GM10266 (cell line): Measurements from ENCODE around the gene NUP88.

ENCODE experiments used
- DNase-seq: peaks from one replicate; pipeline ENCODE4 v3.0.0; 2012; ENCODE audit errors: extremely low spot score
- TF ChIP-seq, protein P1 (sequence below): IDR thresholded peaks from 2 replicates; pipeline ENCODE4 v1.5.1; 2012; ENCODE audit warnings: mild to moderate bottlenecking, low read depth; ENCODE audit not compliant: control insufficient read depth, insufficient read depth; ENCODE audit errors: missing control alignments

NUP88 gene

DNA sequence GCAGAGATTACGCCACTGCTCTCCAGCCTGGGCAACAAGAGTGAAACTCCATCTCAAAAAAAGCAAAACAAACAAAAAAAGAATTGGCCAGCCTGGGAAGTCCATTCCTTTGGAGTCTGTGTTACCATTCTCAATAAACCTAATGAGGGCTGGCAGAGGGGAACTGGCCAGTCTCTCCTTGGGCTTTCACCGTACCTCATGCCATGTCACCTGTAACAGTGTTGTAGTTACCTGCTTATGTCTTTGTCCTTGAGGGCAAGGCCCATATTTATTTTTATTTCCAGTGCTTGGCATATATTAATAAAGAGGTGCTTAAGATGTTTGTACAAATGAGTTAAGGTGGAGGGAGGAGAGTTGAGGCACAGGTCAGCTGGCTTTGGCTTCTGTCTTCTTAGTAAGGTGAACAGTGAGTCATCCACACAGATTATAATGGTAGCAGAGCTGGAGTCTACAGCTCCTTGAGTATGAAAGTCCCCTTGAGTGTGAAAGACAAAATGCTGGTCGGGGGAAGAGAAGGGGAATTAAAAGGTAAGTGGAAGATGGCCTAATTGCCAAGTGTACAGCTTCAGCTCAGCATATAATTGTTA is 11.0 kb upstream of the NUP88 start:
- no peak for DNase-seq

DNA sequence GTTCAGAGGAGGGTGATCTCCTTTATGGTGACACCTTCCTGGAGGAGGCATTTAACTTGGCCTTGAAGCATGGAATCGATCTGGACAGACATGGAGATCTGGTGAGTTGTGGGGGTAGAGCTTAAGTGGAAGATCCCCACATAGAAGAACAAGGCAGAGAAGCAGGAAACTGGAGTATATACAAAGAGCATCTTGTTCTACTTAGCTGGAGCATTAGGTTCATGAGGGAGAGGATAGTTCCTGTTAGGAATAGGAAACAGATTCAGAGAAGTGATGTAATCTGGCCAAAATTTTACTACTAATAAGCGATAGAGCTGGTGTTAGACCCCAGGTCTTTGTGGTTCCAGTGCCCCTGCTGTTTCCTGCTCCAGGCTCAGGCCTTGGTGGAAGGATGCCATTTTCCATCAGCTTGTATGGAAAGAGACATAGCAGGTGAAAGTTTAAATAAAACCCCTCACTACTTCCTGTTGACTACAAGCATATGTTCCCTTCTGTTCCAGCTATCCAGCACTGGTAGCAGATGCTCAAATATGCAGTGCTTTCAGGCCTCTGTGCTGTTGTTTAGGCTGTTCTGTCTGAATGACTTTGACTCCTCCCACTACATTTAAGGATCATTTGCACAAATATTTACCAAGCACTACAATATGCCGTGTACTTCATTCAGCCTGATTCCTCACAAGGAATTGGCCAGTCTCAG is 9.9 kb upstream of the NUP88 start:
- TF ChIP-seq, protein P1, sequence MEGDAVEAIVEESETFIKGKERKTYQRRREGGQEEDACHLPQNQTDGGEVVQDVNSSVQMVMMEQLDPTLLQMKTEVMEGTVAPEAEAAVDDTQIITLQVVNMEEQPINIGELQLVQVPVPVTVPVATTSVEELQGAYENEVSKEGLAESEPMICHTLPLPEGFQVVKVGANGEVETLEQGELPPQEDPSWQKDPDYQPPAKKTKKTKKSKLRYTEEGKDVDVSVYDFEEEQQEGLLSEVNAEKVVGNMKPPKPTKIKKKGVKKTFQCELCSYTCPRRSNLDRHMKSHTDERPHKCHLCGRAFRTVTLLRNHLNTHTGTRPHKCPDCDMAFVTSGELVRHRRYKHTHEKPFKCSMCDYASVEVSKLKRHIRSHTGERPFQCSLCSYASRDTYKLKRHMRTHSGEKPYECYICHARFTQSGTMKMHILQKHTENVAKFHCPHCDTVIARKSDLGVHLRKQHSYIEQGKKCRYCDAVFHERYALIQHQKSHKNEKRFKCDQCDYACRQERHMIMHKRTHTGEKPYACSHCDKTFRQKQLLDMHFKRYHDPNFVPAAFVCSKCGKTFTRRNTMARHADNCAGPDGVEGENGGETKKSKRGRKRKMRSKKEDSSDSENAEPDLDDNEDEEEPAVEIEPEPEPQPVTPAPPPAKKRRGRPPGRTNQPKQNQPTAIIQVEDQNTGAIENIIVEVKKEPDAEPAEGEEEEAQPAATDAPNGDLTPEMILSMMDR = no peak
- no peak for DNase-seq

More for the DNA sequence above, 11.0 kb upstream of the NUP88 start:
- TF ChIP-seq, protein P1 = no peak

DNA sequence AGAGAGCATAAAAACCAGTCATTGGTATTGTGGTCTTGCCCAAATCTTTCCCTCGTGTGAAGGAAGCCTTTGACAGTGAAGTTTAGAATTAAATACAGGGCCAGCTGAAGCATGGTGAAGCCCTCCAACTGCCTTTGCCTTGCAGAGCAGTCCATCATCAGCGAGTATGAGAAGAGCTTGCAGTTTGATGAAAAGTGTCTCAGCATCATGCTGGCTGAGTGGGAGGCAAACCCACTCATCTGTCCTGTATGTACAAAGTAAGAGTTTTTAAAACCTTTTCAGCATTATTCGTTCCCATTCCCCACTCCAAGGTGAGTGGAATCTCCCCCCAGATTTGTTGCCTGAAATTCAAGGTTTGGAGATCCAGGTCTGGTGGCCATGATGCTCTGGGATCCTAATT is 6.4 kb upstream of the NUP88 start:
- DNase-seq = no peak
- TF ChIP-seq, protein P1 = no peak

DNA sequence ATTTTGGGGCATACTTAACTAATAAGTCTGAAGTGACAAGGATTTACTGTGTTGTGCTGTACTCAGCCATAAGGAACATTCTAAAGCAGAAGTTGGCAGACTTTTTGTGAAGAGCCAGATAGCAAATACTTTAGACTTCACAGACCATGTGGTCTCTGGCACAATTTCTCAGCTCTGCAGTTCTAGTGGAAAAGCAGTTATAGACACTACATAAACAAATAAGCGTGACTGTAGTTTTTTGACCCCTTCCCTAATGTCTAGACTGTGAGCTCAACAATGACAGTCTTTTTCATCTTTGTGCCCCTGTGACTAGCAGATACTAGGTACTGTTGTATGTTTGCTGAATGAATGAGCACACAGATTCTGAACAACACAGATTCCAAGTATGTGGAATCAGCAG is 5.4 kb upstream of the NUP88 start:
- DNase-seq = no peak
- TF ChIP-seq, protein P1 = no peak

DNA sequence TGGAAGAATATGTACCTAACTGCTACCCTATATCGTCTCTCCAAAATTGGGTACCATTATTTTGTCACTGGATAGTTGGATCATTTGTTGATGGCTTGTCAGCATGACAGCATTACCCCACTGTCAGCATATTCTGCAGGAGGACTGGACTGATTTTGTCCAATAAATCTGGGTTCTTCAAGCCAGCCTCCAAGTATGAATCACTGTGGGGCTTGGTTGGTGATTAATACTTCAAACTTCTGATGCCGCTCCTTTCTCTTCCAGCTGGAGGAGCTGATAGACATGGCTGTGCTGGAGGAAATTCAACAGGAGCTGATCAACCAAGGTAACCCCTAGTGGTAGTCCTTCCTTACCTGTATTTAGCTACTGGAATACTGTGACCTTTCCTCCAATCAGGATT is 3.0 kb upstream of the NUP88 start:
- no peak for DNase-seq
- TF ChIP-seq, protein P1 = no peak

DNA sequence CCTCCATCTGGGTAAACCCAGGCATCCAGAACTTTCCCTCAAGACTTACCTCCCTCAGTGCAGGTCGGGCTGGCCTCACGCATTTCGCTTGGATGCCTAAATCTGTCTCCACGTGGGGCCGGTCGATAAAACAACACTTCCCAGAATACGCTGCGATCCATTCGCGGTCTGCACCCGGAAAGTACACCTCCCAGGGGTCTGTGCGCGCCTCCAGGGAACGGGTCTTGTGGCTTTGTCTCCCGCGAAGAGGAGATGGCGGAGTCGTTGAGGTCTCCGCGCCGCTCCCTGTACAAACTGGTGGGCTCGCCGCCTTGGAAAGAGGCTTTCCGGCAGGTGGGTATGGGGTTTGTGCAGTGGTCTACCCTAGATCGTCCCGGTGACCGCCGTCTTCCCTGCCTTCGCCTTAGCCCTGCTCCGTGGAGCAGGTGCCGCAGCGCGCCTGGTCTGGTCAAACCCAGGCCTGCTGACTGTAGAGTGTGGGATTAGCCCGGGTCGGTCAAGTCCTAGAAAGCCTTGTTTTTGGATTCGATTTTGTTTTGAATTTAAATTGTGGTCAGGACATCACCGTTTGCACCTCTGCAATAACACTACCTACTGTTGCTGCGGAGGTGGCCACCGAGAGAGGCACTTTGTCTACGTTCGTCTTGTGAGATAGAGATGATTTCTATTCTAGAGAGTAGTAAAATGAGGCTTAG is 644 bp upstream of the NUP88 start, which contains the start of gene RPAIN:
Gene RPAIN (plus strand): TSS at position 224 of the 695 bp plus-strand sequence. CDS start 29 bp downstream, at position 253.
- TF ChIP-seq, protein P1 = no peak
- DNase-seq = peak; percentile 80
